Measurements from ENCODE around the gene CPS1.

The CPS1 gene

GRCh38 chr2:210546424-210547208 lies 9.8 kb upstream of the CPS1 start:
- no peak for DNase-seq
- intact Hi-C loops (cut with DNase I; ENCODE audit: low total_unique reads): no loop called here
- Histone ChIP-seq H3K27ac (no peak overlapping the region), H3K36me3 (no peaks in the 10 kb centered on the region), H3K4me3 (no peak overlapping the region), H3K9me3 (no peaks in the 10 kb centered on the region), H3K27me3 (no peaks in the 10 kb centered on the region), H3K4me1 (no peaks in the 10 kb centered on the region)
- TF ChIP-seq, protein P1, sequence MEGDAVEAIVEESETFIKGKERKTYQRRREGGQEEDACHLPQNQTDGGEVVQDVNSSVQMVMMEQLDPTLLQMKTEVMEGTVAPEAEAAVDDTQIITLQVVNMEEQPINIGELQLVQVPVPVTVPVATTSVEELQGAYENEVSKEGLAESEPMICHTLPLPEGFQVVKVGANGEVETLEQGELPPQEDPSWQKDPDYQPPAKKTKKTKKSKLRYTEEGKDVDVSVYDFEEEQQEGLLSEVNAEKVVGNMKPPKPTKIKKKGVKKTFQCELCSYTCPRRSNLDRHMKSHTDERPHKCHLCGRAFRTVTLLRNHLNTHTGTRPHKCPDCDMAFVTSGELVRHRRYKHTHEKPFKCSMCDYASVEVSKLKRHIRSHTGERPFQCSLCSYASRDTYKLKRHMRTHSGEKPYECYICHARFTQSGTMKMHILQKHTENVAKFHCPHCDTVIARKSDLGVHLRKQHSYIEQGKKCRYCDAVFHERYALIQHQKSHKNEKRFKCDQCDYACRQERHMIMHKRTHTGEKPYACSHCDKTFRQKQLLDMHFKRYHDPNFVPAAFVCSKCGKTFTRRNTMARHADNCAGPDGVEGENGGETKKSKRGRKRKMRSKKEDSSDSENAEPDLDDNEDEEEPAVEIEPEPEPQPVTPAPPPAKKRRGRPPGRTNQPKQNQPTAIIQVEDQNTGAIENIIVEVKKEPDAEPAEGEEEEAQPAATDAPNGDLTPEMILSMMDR (IDR thresholded peaks at IDR 0.05): no peak

DNA sequence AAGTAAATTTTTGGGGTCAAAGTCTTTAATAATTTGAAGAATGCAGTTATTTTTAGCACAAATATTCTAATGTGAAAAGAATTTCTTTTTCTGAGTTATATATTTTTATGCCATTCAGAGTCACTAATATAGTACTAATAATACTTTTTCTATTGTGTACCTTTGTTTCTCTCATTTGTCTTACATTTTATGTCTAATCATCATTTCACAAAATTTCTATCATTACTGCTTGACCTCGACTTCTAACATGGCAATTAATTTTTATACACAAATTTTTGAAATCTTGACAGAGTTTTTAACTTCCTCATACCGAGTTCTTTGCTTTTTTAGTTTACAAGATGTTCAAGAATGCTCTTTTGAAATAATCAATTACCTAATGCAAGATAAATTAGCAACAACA lies 8.4 kb upstream of the CPS1 start:
- TF ChIP-seq, protein P1 (IDR thresholded peaks at IDR 0.05): no peak
- H3K9me3 ChIP-seq: no peaks in the 10 kb centered on the region
- H3K36me3 ChIP-seq: no peaks in the 10 kb centered on the region
- peaks cover 0 to under 1% (median 0%) of the 10 kb centered on the region in 4 donors for H3K4me1 ChIP-seq
- no peak for DNase-seq
- intact Hi-C loops (cut with DNase I; ENCODE audit: low total_unique reads): no loop called here
- H3K27me3 ChIP-seq: no peaks in the 10 kb centered on the region
- no peak overlapping the region for H3K4me3 ChIP-seq
- H3K27ac ChIP-seq: no peak overlapping the region

DNA sequence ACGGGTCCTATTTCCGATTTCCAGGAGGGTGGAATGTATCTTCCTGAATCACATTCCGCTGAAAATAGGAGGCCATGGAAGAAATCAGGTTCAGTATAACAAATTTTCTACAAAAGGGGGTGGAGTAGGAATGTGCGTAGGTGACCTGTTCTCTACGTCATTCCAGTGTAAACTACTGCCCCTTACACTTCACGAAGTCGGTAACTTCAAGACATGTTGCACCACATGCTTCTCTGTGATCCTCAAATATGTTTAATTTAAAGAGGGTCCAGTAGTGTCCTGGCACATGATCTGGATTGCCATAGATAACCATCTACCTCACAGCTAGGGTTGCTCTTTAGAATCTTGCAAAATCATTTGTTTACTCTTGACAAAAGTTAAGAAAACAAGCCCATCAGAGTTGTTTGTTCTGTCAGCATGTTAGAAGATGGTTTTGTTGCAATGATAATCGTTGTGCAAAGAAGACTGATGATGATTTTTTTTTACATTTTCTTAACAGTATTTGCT lies 7.5 kb upstream of the CPS1 start:
- Histone ChIP-seq H3K4me1 (peaks cover 0 to 5% (median 0%) of the 10 kb centered on the region in 4 donors), H3K27me3 (no peaks in the 10 kb centered on the region), H3K36me3 (no peaks in the 10 kb centered on the region), H3K9me3 (no peaks in the 10 kb centered on the region), H3K27ac (no peak overlapping the region), H3K4me3 (no peak overlapping the region)
- DNase-seq: no peak
- TF ChIP-seq, protein P1 (IDR thresholded peaks at IDR 0.05): no peak
- intact Hi-C loops (cut with DNase I; ENCODE audit: low total_unique reads): no loop called here

- Histone ChIP-seq H3K27me3 (no peaks in the 10 kb centered on the region), H3K4me1 (peaks cover 0 to 5% (median 0%) of the 10 kb centered on the region in 4 donors), H3K4me3 (no peak overlapping the region), H3K9me3 (no peaks in the 10 kb centered on the region), H3K36me3 (no peaks in the 10 kb centered on the region), H3K27ac (no peak overlapping the region)
- intact Hi-C loops (cut with DNase I; ENCODE audit: low total_unique reads): no loop called here
- DNase-seq: no peak
- TF ChIP-seq, protein P1 (IDR thresholded peaks at IDR 0.05): no peak
Observed at GRCh38 chr2:210551001-210551400, 5.4 kb upstream of the CPS1 start.

DNA sequence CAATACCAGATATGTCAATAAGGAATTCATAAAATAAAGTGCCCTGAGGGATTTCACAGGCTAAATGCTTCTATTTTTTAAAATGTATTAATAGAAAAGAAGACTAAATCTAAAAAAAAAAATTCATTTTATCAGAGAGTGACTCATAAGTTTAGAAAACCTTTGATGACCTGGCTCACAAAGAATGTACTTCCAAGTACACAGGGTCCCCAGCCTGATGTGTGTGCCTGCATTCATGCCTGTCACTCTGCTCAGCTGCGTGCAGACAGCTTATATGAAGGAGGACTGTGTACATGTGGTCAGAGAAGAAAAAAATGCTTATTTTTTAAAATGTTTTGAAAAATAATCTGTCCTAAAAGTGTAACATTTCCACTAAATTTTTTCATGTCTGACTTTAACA lies 3.0 kb upstream of the CPS1 start:
- Histone ChIP-seq H3K36me3 (no peaks in the 10 kb centered on the region), H3K9me3 (no peaks in the 10 kb centered on the region), H3K4me1 (peaks cover 0 to 5% (median 0%) of the 10 kb centered on the region in 4 donors), H3K27me3 (no peaks in the 10 kb centered on the region), H3K27ac (no peak overlapping the region), H3K4me3 (no peak overlapping the region)
- DNase-seq: no peak
- intact Hi-C loops (cut with DNase I; ENCODE audit: low total_unique reads): no loop called here
- TF ChIP-seq, protein P1 (IDR thresholded peaks at IDR 0.05): no peak
